ENCODE measurements around the gene SPATA2. TPM values are rescaled to one million over a fixed set of nuclear protein-coding genes. Genes with fewer than 3 reads are reported as not detected.

The SPATA2 gene
- total RNA-seq, 1 experiment from 2014 or later, result 6.6 TPM

DNA sequence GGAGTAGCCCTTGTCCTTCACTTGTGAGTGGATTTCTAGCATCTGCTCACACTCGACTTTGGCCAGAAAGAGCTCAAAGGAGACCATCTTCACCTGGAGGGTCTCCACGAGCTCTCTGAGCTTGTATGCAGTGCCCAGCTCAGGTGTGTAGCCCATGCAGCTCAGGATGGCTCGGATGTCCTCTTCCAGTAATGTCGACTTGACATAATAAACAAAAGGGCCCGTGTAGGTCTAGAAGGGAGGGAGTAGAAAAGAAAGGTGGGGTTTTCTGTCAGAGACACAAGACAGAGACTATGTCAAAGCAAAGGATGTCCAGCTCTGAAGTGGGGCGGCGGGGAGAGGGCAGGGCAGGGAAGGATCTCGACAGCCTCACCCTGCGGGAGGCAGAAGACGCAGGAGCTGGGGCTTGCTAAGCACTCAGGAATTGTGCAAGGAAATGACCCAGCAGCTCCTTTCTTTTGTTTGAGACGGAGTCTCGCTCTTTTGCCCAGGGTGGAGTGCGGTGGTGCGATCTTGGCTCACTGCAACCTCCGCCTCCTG is 8.6 kb downstream of the SPATA2 start:
- Histone ChIP-seq H3K27ac (ENCODE audit: low read depth, low read length) (no peak overlapping the region), H3K4me2 (ENCODE audit: low read length) (no peak overlapping the region), H4K20me1 (ENCODE audit: insufficient read depth) (0 out of 2 replicates have a peak, but pooled peaks cover 3% of the 10 kb centered on the region), H2AFZ (ENCODE audit: low read depth, low read length, poor library complexity, severe bottlenecking) (no peak overlapping the region), H3K4me3 (replicated peaks in 1 of 2; ENCODE audit: low read depth in 1 of 2, low read length in 2 of 2) (no peak overlapping the region), H3K9me2 (ENCODE audit: insufficient read depth) (no peaks in the 10 kb centered on the region), H3K79me2 (ENCODE audit: insufficient read depth, low read length) (peaks cover 24% of the 10 kb centered on the region), H3K36me3 (ENCODE audit: control insufficient read depth in 1 of 2, insufficient read depth in 2 of 2, low read length in 2 of 2) (peaks cover 7 to 20% of the 10 kb centered on the region in 2 experiments; a peak in 2 of 4 replicates), H3K9me3 (ENCODE audit: control insufficient read depth in 1 of 2, insufficient read depth in 1 of 2, low read depth in 1 of 2, low read length in 2 of 2) (no peaks in the 10 kb centered on the region), H3K9ac (ENCODE audit: low read length) (no peak overlapping the region), H3K4me1 (ENCODE audit: control insufficient read depth in 1 of 2, insufficient read depth in 2 of 2, low read length in 2 of 2) (no peaks in the 10 kb centered on the region), H3K27me3 (ENCODE audit: insufficient read depth, low read length) (no peaks in the 10 kb centered on the region)
- ChIA-PET RAD21 (ENCODE audit: low non-redundant PET in 1 of 2, low total read pairs in 2 of 2, uncharacterized antibody in 2 of 2, unreplicated experiment in 2 of 2) (no interaction called here), POLR2A (no interaction called here), CTCF (no interaction called here)
- no peak for DNase-seq (ENCODE audit: low read depth, low spot score)
- intact Hi-C loops (cut with micrococcal nuclease), result no loop called here
- no peak for ATAC-seq
- TF ChIP-seq, protein P1, sequence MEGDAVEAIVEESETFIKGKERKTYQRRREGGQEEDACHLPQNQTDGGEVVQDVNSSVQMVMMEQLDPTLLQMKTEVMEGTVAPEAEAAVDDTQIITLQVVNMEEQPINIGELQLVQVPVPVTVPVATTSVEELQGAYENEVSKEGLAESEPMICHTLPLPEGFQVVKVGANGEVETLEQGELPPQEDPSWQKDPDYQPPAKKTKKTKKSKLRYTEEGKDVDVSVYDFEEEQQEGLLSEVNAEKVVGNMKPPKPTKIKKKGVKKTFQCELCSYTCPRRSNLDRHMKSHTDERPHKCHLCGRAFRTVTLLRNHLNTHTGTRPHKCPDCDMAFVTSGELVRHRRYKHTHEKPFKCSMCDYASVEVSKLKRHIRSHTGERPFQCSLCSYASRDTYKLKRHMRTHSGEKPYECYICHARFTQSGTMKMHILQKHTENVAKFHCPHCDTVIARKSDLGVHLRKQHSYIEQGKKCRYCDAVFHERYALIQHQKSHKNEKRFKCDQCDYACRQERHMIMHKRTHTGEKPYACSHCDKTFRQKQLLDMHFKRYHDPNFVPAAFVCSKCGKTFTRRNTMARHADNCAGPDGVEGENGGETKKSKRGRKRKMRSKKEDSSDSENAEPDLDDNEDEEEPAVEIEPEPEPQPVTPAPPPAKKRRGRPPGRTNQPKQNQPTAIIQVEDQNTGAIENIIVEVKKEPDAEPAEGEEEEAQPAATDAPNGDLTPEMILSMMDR (IDR thresholded peaks at IDR 0.05 in 2 of 3, conservative IDR thresholded peaks at IDR 0.05 in 1 of 3; ENCODE audit: borderline replicate concordance in 1 of 3, insufficient read depth in 1 of 3, low read depth in 2 of 3, low read length in 2 of 3), result no peak
- no peak for TF ChIP-seq EZH2phosphoT487 (IDR thresholded peaks at IDR 0.05; ENCODE audit: borderline replicate concordance)
- TF ChIP-seq EGR1 (IDR thresholded peaks at IDR 0.05; ENCODE audit: low read depth), result no peak
- TF ChIP-seq SRF (IDR thresholded peaks at IDR 0.05; ENCODE audit: low read depth), result no peak
- TF ChIP-seq CEBPB (IDR thresholded peaks at IDR 0.05; ENCODE audit: low read depth), result no peak
- TF ChIP-seq EZH2 (IDR thresholded peaks at IDR 0.05), result no peak
- no peak for TF ChIP-seq SP1 (IDR thresholded peaks at IDR 0.05; ENCODE audit: low read depth)
- TF ChIP-seq POLR2A (IDR thresholded peaks at IDR 0.05; ENCODE audit: borderline replicate concordance, extremely low read depth, insufficient read depth, insufficient read length), result no peak
- no peak for TF ChIP-seq ZFX (IDR thresholded peaks at IDR 0.05)
- TF ChIP-seq FOSL1 (IDR thresholded peaks at IDR 0.05; ENCODE audit: low read depth), result no peak
- no TSS peak for BruUV-seq (replicated peaks)
